Cerebellar cortex (tissue), 1 donor: ENCODE measurements around the gene DLG4.
A peak's percentile ranks its signal among the peaks of the same experiment; 100 is the strongest.
"Not testable (repeated sequence)": the region's sequence is repeated elsewhere in the genome, so short reads cannot be mapped to it uniquely, and the experiment has no call there.

Experiments used
- DNase-seq: peaks from one replicate; pipeline ENCODE4 v3.0.0-alpha.2; 2015; ENCODE audit warnings: low spot score

The DLG4 gene

GRCh38 chr17:7183433-7184090 lies 36.1 kb downstream of the DLG4 start:
- DNase-seq, result no peak

GRCh38 chr17:7182101-7182500 lies 37.5 kb downstream of the DLG4 start:
- not testable (repeated sequence) for DNase-seq

- no peak for DNase-seq
Measured at GRCh38 chr17:7179317-7180254, 40.0 kb downstream of the DLG4 start, which contains the start of gene ASGR1. Gene ASGR1, minus strand, starts transcription at chr17:7179370. Its CDS starts 807 bp downstream, at chr17:7178563.

GRCh38 chr17:7178973-7179316 lies 40.7 kb downstream of the DLG4 start:
- DNase-seq, result no peak

GRCh38 chr17:7177954-7178477 lies 41.6 kb downstream of the DLG4 start:
- DNase-seq, result peak; percentile 30

- peak; percentile 85 for DNase-seq
Measured at GRCh38 chr17:7177191-7177953, 42.3 kb downstream of the DLG4 start.

GRCh38 chr17:7176841-7177190 lies 42.8 kb downstream of the DLG4 start:
- DNase-seq, result no peak

GRCh38 chr17:7176107-7176840 lies 43.4 kb downstream of the DLG4 start:
- DNase-seq, result no peak

- no peak for DNase-seq
Measured at GRCh38 chr17:7175330-7175733, 44.3 kb downstream of the DLG4 start.

- DNase-seq, result no peak
Measured at GRCh38 chr17:7174603-7175326, 44.9 kb downstream of the DLG4 start.

- DNase-seq, result peak; percentile 77
Measured at GRCh38 chr17:7173687-7174602, 45.7 kb downstream of the DLG4 start.

- not testable (repeated sequence) for DNase-seq
Measured at GRCh38 chr17:7172522-7173191, 47.0 kb downstream of the DLG4 start.

GRCh38 chr17:7169565-7169908 lies 50.1 kb downstream of the DLG4 start:
- DNase-seq, result not testable (repeated sequence)

GRCh38 chr17:7168841-7169564 lies 50.6 kb downstream of the DLG4 start:
- DNase-seq, result not testable (repeated sequence)

GRCh38 chr17:7167832-7168231 lies 51.8 kb downstream of the DLG4 start:
- no peak for DNase-seq

- no peak for DNase-seq
Measured at GRCh38 chr17:7166873-7167272, 52.8 kb downstream of the DLG4 start.

- DNase-seq, result not testable (repeated sequence)
Measured at GRCh38 chr17:7159571-7159970, 60.1 kb downstream of the DLG4 start.

- DNase-seq, result not testable (repeated sequence)
Measured at GRCh38 chr17:7158424-7158823, 61.2 kb downstream of the DLG4 start.
